Loucy (cell line): ENCODE results near the gene JAGN1.

ENCODE experiments used
- H2AFZ ChIP-seq: fragments of 200-600 bp; sonication (generic); 2 replicates; pipeline ENCODE4 v1.6.0; 2016; ENCODE audit warnings: antibody characterized with exemption, mild to moderate bottlenecking, low read length, moderate library complexity
- H3F3A ChIP-seq: fragments of 200-600 bp; 2 replicates; pipeline ENCODE4 v1.6.0; 2016; ENCODE audit warnings: antibody characterized with exemption, low read depth, mild to moderate bottlenecking
- H3K27me3 ChIP-seq: fragments of 200-600 bp; sonication (generic); 2 replicates; pipeline ENCODE4 v1.6.1; 2014; ENCODE audit warnings: low read length, mild to moderate bottlenecking; ENCODE audit not compliant: insufficient read depth, poor library complexity, severe bottlenecking
- H3K36me3 ChIP-seq: fragments of 200-600 bp; sonication (generic); 2 replicates; pipeline ENCODE4 v1.6.1; 2016; ENCODE audit warnings: low read length; ENCODE audit not compliant: insufficient read depth
- H3K4me1 ChIP-seq: fragments of 200-600 bp; sonication (generic); 2 replicates; pipeline ENCODE4 v1.5.1; 2014; ENCODE audit warnings: low read length, mild to moderate bottlenecking; ENCODE audit not compliant: insufficient read depth, poor library complexity, severe bottlenecking
- H3K4me2 ChIP-seq: fragments of 200-600 bp; sonication (generic); 2 replicates; pipeline ENCODE4 v1.6.0; 2014; ENCODE audit warnings: antibody characterized with exemption, low read length, low read depth, mild to moderate bottlenecking; ENCODE audit not compliant: poor library complexity, severe bottlenecking
- H3K4me3 ChIP-seq: fragments of 200-600 bp; sonication (generic); 2 replicates; pipeline ENCODE4 v1.5.1; 2014; ENCODE audit warnings: low read length, mild to moderate bottlenecking, mixed read lengths; ENCODE audit not compliant: poor library complexity, severe bottlenecking
- H3K79me2 ChIP-seq: fragments of 200-600 bp; sonication (generic); 2 replicates; pipeline ENCODE4 v1.6.1; 2014; ENCODE audit warnings: low read length; ENCODE audit not compliant: insufficient read depth
- H3K9ac ChIP-seq: fragments of 200-600 bp; sonication (generic); 2 replicates; pipeline ENCODE4 v1.6.0; 2014; ENCODE audit warnings: mild to moderate bottlenecking, low read depth, low read length, moderate library complexity; ENCODE audit not compliant: poor library complexity, severe bottlenecking
- H3K9me2 ChIP-seq: fragments of 200-600 bp; sonication (generic); replicated peaks from 2 replicates; pipeline ENCODE4 v1.6.1; 2016; ENCODE audit warnings: low read depth, low read length, mixed read lengths
- H3K9me3 ChIP-seq: fragments of 200-600 bp; sonication (generic); 2 replicates; pipeline ENCODE4 v1.6.1; 2014; ENCODE audit warnings: mild to moderate bottlenecking, antibody characterized with exemption, low read length, low read depth; ENCODE audit not compliant: insufficient read depth
- H4K20me1 ChIP-seq: fragments of 200-600 bp; sonication (generic); 2 replicates; pipeline ENCODE4 v1.6.0; 2014; ENCODE audit warnings: antibody characterized with exemption, low read length, mild to moderate bottlenecking; ENCODE audit not compliant: insufficient read depth, poor library complexity, severe bottlenecking
- EZH2phosphoT487 ChIP-seq: fragments of 200-600 bp; IDR thresholded peaks from 2 replicates; pipeline ENCODE4 v1.6.1; 2018; ENCODE audit warnings: antibody characterized with exemption, mild to moderate bottlenecking, moderate library complexity, borderline replicate concordance
- TF ChIP-seq, protein P1 (sequence below): fragments of 200-600 bp; sonication (generic); conservative IDR thresholded peaks from 2 replicates; pipeline ENCODE4 v1.5.1; 2014; ENCODE audit warnings: mild to moderate bottlenecking, antibody characterized with exemption, low read length

JAGN1 gene

DNA sequence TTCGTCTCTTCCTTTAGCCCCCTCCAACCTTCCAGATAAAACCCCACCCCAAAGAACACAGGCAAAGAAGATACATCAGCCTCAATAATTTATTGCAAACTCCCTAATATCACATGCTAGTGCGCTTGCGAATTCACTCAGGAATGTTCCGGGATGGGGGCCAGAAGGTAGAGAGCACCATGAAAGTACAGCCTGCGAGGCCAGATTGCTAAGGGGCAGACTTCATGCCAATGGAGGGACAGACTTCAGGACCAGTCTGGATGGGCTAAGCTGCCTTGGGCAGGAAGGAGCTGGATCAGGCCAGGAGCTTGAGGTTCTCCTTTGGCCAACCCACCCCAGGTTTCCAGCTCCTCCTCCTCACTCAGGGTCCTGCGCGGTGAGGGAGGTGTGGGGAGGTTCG lies 23.8 kb upstream of the JAGN1 start:
- H2AFZ ChIP-seq, result no peak overlapping the region
- no peak overlapping the region for H3K9ac ChIP-seq
- no peak overlapping the region for H3K4me2 ChIP-seq
- H3K79me2 ChIP-seq, result no peaks in the 10 kb centered on the region
- H3K9me2 ChIP-seq, result no peaks in the 10 kb centered on the region
- no peaks in the 10 kb centered on the region for H3K27me3 ChIP-seq
- TF ChIP-seq, protein P1, sequence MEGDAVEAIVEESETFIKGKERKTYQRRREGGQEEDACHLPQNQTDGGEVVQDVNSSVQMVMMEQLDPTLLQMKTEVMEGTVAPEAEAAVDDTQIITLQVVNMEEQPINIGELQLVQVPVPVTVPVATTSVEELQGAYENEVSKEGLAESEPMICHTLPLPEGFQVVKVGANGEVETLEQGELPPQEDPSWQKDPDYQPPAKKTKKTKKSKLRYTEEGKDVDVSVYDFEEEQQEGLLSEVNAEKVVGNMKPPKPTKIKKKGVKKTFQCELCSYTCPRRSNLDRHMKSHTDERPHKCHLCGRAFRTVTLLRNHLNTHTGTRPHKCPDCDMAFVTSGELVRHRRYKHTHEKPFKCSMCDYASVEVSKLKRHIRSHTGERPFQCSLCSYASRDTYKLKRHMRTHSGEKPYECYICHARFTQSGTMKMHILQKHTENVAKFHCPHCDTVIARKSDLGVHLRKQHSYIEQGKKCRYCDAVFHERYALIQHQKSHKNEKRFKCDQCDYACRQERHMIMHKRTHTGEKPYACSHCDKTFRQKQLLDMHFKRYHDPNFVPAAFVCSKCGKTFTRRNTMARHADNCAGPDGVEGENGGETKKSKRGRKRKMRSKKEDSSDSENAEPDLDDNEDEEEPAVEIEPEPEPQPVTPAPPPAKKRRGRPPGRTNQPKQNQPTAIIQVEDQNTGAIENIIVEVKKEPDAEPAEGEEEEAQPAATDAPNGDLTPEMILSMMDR, result no peak
- TF ChIP-seq EZH2phosphoT487, result no peak
- peaks cover 4% of the 10 kb centered on the region for H3K4me1 ChIP-seq
- no peaks in the 10 kb centered on the region for H3F3A ChIP-seq
- no peaks in the 10 kb centered on the region for H4K20me1 ChIP-seq
- no peak overlapping the region for H3K4me3 ChIP-seq
- H3K9me3 ChIP-seq, result no peaks in the 10 kb centered on the region
- no peaks in the 10 kb centered on the region for H3K36me3 ChIP-seq

DNA sequence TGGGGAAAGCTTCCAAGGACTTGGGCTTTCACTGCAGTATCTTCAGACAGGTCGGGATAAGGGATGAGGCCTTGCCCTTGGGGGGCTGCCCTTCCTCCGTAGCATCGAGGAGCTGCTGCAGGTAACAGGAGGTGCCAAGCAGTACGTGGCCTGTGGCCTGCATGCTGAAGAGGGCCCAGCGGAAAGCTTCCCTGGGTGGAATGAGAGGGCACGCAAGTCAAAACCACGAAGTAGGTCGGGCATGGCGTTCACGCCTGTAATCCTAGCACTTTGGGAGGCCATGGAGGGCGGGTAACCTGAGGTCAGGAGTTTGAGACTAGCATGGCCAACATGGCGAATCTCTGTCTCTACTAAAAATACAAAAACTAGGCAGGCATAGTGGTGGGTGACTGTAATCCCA lies 23.3 kb upstream of the JAGN1 start:
- Histone ChIP-seq H3F3A (no peaks in the 10 kb centered on the region), H3K9me2 (no peaks in the 10 kb centered on the region), H3K79me2 (no peaks in the 10 kb centered on the region), H2AFZ (no peak overlapping the region), H4K20me1 (no peaks in the 10 kb centered on the region), H3K9me3 (no peaks in the 10 kb centered on the region), H3K36me3 (no peaks in the 10 kb centered on the region), H3K4me2 (no peak overlapping the region), H3K27me3 (no peaks in the 10 kb centered on the region), H3K4me1 (no peaks in the 10 kb centered on the region), H3K4me3 (no peak overlapping the region), H3K9ac (no peak overlapping the region)
- TF ChIP-seq EZH2phosphoT487, result no peak
- TF ChIP-seq, protein P1, result no peak

DNA sequence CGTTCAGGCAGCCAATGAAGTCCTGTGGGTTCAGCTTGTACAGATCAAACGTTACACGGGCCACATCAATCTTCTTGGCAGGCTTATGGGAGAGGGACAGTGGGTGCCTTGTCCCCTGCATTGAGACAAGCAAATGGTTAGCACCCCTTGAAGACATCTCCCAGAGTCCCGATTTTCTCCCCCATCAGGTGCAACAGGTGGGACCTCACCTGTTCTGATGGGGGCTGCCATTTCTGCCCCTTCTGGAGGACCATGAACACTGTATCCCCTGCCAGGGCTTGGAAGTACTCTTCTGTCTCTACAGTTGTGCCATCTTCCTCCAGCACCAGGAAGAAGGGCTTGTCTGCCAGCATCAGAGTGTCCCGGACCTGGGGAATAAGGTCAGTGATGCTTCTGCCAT lies 20.5 kb upstream of the JAGN1 start:
- no peaks in the 10 kb centered on the region for H4K20me1 ChIP-seq
- H3K9ac ChIP-seq, result no peak overlapping the region
- H3F3A ChIP-seq, result no peaks in the 10 kb centered on the region
- H2AFZ ChIP-seq, result no peak overlapping the region
- no peaks in the 10 kb centered on the region for H3K9me3 ChIP-seq
- no peak overlapping the region for H3K4me3 ChIP-seq
- H3K79me2 ChIP-seq, result no peaks in the 10 kb centered on the region
- TF ChIP-seq, protein P1, result no peak
- TF ChIP-seq EZH2phosphoT487, result no peak
- H3K27me3 ChIP-seq, result no peaks in the 10 kb centered on the region
- no peak overlapping the region for H3K4me2 ChIP-seq
- no peaks in the 10 kb centered on the region for H3K9me2 ChIP-seq
- H3K4me1 ChIP-seq, result no peaks in the 10 kb centered on the region
- H3K36me3 ChIP-seq, result no peaks in the 10 kb centered on the region
